ENCODE measurements around the gene SERPINE1. TPM values are rescaled to one million over a fixed set of nuclear protein-coding genes. Genes with fewer than 3 reads are reported as not detected.

Gene SERPINE1
- total and polyA plus RNA-seq, 2 of the 13 experiments (the other 11 are each of a cell fraction or from before 2014, with no cell fraction given): 21.2 to 1,576 TPM

GRCh38 chr7:101088069-101088425 lies 38.9 kb upstream of the SERPINE1 start:
- no peak overlapping the region for H3K9ac ChIP-seq (ENCODE audit: insufficient read depth, low read depth, low read length)
- WGBS (ENCODE audit: low lambda C conversion rate): 94% methylated on average over 19 of the region's 21 CpGs
- intact Hi-C loops (cut with micrococcal nuclease; ENCODE audit: unreplicated experiment) (no loop called here), in situ Hi-C loops (cut with HindIII; ENCODE audit: extremely low pct_ligation_motif_present, low pct_unique_long_range_greater_than_20kb) (no loop called here)
- H3K36me3 ChIP-seq (replicated peaks in 1 of 2; ENCODE audit: control insufficient read depth in 1 of 2, insufficient read depth in 2 of 2, low read length in 2 of 2): peaks cover 7 to 27% of the 10 kb centered on the region in 2 experiments; a peak in 3 of 5 replicates
- FAIRE-seq (no peak), DNase-seq (ENCODE audit: low spot score) (no peak), ATAC-seq (no peak)
- TF ChIP-seq RBFOX2 (IDR thresholded peaks at IDR 0.05; ENCODE audit: low read depth, low read length): 0 out of 2 replicates have a peak, but pooled peaks have one; percentile 22
- no peak for TF ChIP-seq GTF3A (CRISPR knock-in tag; conservative IDR thresholded peaks at IDR 0.05)
- peaks cover 0 to 2% of the 10 kb centered on the region in 2 experiments; a peak in 1 of 5 replicates for H3K27me3 ChIP-seq (ENCODE audit: control insufficient read depth in 1 of 2, insufficient read depth in 2 of 2, low read length in 2 of 2)
- H2AFZ ChIP-seq (ENCODE audit: low read length): no peak overlapping the region
- no peaks in the 10 kb centered on the region for H4K20me1 ChIP-seq (ENCODE audit: insufficient read depth, low read length)
- no peak overlapping the region for H3K4me2 ChIP-seq (ENCODE audit: low read depth, low read length)
- CTCF ChIA-PET (ENCODE audit: low intra/inter-chr PET ratio, low total read pairs): no interaction called here
- H3K9me3 ChIP-seq (ENCODE audit: low read length): no peaks in the 10 kb centered on the region
- no peak overlapping the region for H3K27ac ChIP-seq (ENCODE audit: extremely low read length, insufficient read depth, low read length)
- peaks cover 12% of the 10 kb centered on the region for H3K79me2 ChIP-seq (ENCODE audit: insufficient read depth, low read length)
- no peak overlapping the region for H3K4me3 ChIP-seq (replicated peaks in 1 of 3; ENCODE audit: insufficient read depth in 1 of 3, low read depth in 2 of 3, low read length in 3 of 3)
- POLR2A ChIA-PET: no interaction called here
- H3K4me1 ChIP-seq (ENCODE audit: insufficient read depth, low read length): peaks cover 32% of the 10 kb centered on the region
- no TSS peak for BruUV-seq (replicated peaks)

GRCh38 chr7:101088858-101089529 lies 37.9 kb upstream of the SERPINE1 start:
- POLR2A ChIA-PET: interaction anchor here (1.3 kb wide), 1 partner anchor 38 kb away, joined by 3 read pairs; the partner anchor contains the start of gene SERPINE1
- Histone ChIP-seq H3K27ac (ENCODE audit: extremely low read length, insufficient read depth, low read length) (no peak overlapping the region), H3K9me3 (ENCODE audit: low read length) (no peaks in the 10 kb centered on the region), H3K9ac (ENCODE audit: insufficient read depth, low read depth, low read length) (no peak overlapping the region), H4K20me1 (ENCODE audit: insufficient read depth, low read length) (no peaks in the 10 kb centered on the region), H3K4me2 (ENCODE audit: low read depth, low read length) (no peak overlapping the region), H3K4me3 (replicated peaks in 1 of 3; ENCODE audit: insufficient read depth in 1 of 3, low read depth in 2 of 3, low read length in 3 of 3) (no peak overlapping the region), H2AFZ (ENCODE audit: low read length) (no peak overlapping the region), H3K27me3 (ENCODE audit: control insufficient read depth in 1 of 2, insufficient read depth in 2 of 2, low read length in 2 of 2) (peaks cover 0 to 2% of the 10 kb centered on the region in 2 experiments; a peak in 1 of 5 replicates), H3K4me1 (ENCODE audit: insufficient read depth, low read length) (peaks cover 23% of the 10 kb centered on the region), H3K79me2 (ENCODE audit: insufficient read depth, low read length) (peaks cover 12% of the 10 kb centered on the region), H3K36me3 (replicated peaks in 1 of 2; ENCODE audit: control insufficient read depth in 1 of 2, insufficient read depth in 2 of 2, low read length in 2 of 2) (peaks cover 7 to 27% of the 10 kb centered on the region in 2 experiments; a peak in 3 of 5 replicates)
- DNase-seq (ENCODE audit: low spot score): no peak
- intact Hi-C loops (cut with micrococcal nuclease; ENCODE audit: unreplicated experiment) (no loop called here), in situ Hi-C loops (cut with HindIII; ENCODE audit: extremely low pct_ligation_motif_present, low pct_unique_long_range_greater_than_20kb) (no loop called here)
- no peak for FAIRE-seq
- TF ChIP-seq ZNF101 (CRISPR knock-in tag; IDR thresholded peaks at IDR 0.05; ENCODE audit: borderline replicate concordance, low read depth) (no peak), ADNP (CRISPR knock-in tag; IDR thresholded peaks at IDR 0.05) (no peak), ZC3H13 (CRISPR knock-in tag; IDR thresholded peaks at IDR 0.05) (peak; percentile 74; the same call in 1 of the 2 replicates), ZBTB33 (CRISPR knock-in tag; IDR thresholded peaks at IDR 0.05) (0 out of 2 replicates have a peak, but pooled peaks have one; percentile 22), NBN (conservative IDR thresholded peaks at IDR 0.05) (no peak), RBFOX2 (IDR thresholded peaks at IDR 0.05; ENCODE audit: low read depth, low read length) (peak; percentile 71), ZNF574 (CRISPR knock-in tag; IDR thresholded peaks at IDR 0.05) (no peak), AGO2 (optimal IDR thresholded peaks at IDR 0.05; ENCODE audit: low read depth, low read length) (peak; percentile 72)
- no peak for ATAC-seq
- CTCF ChIA-PET (ENCODE audit: low intra/inter-chr PET ratio, low total read pairs): no interaction called here
- 99% methylated on average over 25 of the region's 41 CpGs for WGBS (ENCODE audit: low lambda C conversion rate)
- no TSS peak for BruUV-seq (replicated peaks)

Data from HepG2 (cell line).